Upper lobe of left lung (tissue), 4 donors: ENCODE measurements around the gene EVC2.

Experiments
- CTCF ChIP-seq, 6 experiments: fragments of 450-650 bp in 4 of 6; fragments of 200-600 bp in 2 of 6; sonication (generic) in 2 of 6; IDR thresholded peaks; one replicate each; pipeline ENCODE4 v1.5.1; 2016 to 2019; ENCODE audit warnings: antibody characterized with exemption in 6 of 6
- POLR2A ChIP-seq, 4 donors: fragments of 450-650 bp; IDR thresholded peaks; one replicate each; pipeline ENCODE4 v1.5.1; 2016 to 2017; ENCODE audit warnings: antibody characterized with exemption in 4 of 4, mild to moderate bottlenecking in 2 of 4
- POLR2AphosphoS5 ChIP-seq, 2 donors: sonication (generic); formaldehyde crosslinking; IDR thresholded peaks; one replicate each; pipeline ENCODE4 v1.5.1; 2017; ENCODE audit warnings: antibody characterized with exemption in 2 of 2

- TF ChIP-seq POLR2A (IDR thresholded peaks at IDR 0.05) (no peak), CTCF (IDR thresholded peaks at IDR 0.05) (no peak), POLR2AphosphoS5 (IDR thresholded peaks at IDR 0.05) (no peak)
Observed at GRCh38 chr4:5703831-5704230, 4.5 kb downstream of the EVC2 start.
